Urothelium cell line (cell line): ENCODE measurements around the gene FANCC.

Experiments used
- DNase-seq: peaks from one replicate; pipeline ENCODE4 v3.0.0; 2011; ENCODE audit warnings: low spot score, mixed read lengths
- FAIRE-seq: peaks from 2 replicates; lab custom pipeline; 2011; peaks lifted over from hg19 to GRCh38; lab: Jason Lieb, UNC

Gene FANCC

DNA sequence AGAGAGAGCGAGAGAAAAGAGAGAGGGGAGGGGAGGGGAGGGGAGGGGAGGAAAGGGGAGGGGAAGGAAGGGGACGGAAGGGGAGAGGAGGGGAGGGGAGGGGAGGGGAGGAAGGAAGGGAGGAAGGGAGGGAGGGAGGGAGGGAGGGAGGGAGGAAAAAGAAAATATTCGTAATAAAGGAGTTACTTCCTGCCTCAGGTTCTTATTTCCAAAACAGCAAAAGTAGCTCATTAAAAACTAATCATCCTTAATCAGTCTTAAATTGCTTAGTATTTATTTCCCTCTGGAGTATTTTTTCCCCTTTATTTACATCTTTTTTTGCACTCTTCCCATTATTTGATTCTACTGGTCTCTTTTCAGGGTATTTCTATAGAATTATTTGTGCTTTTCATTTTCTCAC lies 162.3 kb downstream of the FANCC start:
- FAIRE-seq = no peak

GRCh38 chr9:95150903-95151302 lies 166.6 kb downstream of the FANCC start:
- no peak for FAIRE-seq
- DNase-seq = no peak

More for the DNA sequence above, 162.3 kb downstream of the FANCC start:
- no peak for DNase-seq

DNA sequence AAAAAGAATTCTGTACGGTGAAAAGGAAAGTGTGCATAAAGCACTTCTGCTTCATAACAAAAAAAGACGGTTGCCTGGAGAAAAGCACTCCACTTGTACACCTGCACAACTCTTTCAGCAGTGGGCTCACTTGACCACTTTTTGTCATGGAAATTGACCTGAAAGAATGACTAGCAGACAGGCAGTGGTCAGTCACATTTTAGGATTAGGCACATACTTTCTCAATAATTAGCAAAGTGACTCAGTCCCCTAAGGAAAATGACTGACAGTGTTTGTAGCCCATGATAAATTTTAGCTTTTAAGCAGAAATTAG lies 169.3 kb downstream of the FANCC start:
- no peak for DNase-seq
- FAIRE-seq = no peak

GRCh38 chr9:95147452-95148207 lies 169.9 kb downstream of the FANCC start:
- DNase-seq (no peak), FAIRE-seq (no peak)

- DNase-seq (no peak), FAIRE-seq (no peak)
Measured at GRCh38 chr9:95143591-95144561, 173.6 kb downstream of the FANCC start.

- FAIRE-seq (no peak), DNase-seq (no peak)
Measured at GRCh38 chr9:95142728-95143127, 174.8 kb downstream of the FANCC start.

- DNase-seq = no peak
- FAIRE-seq = no peak
Measured at GRCh38 chr9:95142315-95142714, 175.2 kb downstream of the FANCC start.

- FAIRE-seq = no peak
- no peak for DNase-seq
Measured at GRCh38 chr9:95140821-95141220, 176.7 kb downstream of the FANCC start.

GRCh38 chr9:95139126-95139525 lies 178.4 kb downstream of the FANCC start:
- DNase-seq (no peak), FAIRE-seq (no peak)

- DNase-seq (peak; percentile 27), FAIRE-seq (no peak)
Measured at GRCh38 chr9:95138474-95138873, 179.0 kb downstream of the FANCC start.

DNA sequence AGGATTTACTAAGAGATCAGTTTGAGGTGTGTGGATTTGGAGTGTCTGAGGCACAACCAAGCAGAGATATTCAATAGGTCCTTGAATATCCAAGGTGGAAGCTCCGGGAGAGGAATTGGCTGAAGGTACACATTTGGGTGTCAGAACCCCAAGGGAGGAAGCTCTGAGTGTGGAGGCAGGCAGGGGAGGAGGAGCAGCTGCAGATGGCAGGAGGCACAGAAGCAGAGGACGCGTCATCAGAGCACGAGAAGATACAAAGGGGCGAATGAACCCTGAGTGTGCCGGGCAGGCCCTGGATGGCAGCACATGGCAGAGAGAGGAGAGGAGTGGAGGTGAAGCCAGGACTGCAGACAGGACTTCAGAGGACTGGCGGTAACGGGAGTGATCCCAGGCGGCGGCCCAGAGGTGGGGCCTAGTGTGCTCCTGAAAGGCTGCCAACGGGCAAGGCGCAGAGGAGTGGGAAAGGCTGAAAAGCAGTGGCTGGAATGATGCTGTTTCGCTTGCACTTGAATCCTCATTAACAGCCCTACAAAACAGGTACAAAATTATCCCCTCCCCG lies 179.8 kb downstream of the FANCC start:
- DNase-seq (no peak), FAIRE-seq (no peak)

- FAIRE-seq (no peak), DNase-seq (no peak)
Measured at GRCh38 chr9:95135756-95136155, 181.8 kb downstream of the FANCC start.

DNA sequence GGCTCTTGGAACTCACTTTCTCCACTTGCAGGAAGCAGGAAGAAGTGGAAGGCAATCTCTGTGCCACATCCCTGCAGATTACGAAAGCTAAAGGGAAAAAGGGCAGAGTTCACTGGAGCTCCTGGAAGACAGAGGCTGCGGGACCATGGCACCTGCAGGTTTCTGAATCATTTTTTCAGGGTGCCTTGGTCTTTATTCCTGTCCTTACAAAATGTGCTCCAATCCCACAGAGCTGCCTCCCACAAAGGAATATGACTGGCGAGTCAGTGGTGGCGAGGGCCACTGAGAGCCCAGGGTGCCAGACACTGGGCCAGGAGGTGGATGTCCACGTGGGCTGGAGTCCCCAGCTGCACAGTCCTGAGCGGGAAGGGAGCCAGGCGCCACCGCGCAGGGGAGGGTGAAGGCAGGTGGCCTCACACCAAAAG lies 183.0 kb downstream of the FANCC start:
- no peak for FAIRE-seq

GRCh38 chr9:95133325-95133705 lies 184.2 kb downstream of the FANCC start:
- DNase-seq = no peak

More for the DNA sequence above, 183.0 kb downstream of the FANCC start:
- no peak for DNase-seq

GRCh38 chr9:95132366-95133324 lies 184.9 kb downstream of the FANCC start:
- DNase-seq (no peak), FAIRE-seq (no peak)

More at GRCh38 chr9:95133325-95133705, 184.2 kb downstream of the FANCC start:
- FAIRE-seq = no peak

DNA sequence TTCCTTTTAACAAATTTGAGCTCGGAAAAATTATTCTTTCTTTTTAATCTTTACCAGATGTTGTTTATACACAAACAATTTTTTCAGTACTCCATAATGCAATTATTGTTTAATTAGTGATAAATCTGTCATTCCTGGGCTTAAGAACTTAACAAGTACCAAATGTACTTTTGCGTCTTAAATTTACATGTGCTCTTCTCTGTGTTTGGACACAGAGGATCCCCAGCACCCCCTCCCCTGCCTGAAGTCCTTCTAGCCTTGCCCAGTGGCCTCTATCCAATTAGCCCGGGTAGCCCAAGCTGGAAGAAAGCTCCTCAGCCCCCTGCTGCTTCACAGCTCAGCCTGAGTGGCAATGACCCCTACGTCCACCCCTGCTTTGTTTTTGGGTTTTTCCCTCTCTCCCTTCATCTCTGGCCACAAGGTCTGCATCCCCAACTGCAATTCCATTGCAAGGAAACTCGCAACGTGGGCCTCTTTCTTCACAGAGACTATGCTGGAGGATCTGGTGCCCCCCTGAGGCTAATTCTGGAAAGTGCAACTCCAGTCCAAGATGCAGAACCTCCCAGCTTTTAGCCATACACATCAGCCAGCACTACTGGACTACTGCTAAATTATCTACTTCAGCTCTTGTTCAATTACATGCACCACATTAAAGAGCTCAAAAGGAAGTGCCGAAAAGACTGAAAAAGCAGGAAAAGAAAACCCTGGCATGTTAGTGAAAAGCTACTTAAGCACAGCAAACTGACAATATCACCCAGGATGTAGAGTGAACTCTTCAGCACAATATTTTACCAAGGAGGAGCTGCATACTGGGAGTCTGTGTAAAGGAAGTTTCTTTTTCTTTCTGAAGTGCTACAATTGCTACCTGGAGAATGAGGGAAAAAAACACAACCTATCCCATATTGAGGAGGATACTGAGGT lies 186.2 kb downstream of the FANCC start:
- DNase-seq (peak; percentile 70), FAIRE-seq (no peak)

DNA sequence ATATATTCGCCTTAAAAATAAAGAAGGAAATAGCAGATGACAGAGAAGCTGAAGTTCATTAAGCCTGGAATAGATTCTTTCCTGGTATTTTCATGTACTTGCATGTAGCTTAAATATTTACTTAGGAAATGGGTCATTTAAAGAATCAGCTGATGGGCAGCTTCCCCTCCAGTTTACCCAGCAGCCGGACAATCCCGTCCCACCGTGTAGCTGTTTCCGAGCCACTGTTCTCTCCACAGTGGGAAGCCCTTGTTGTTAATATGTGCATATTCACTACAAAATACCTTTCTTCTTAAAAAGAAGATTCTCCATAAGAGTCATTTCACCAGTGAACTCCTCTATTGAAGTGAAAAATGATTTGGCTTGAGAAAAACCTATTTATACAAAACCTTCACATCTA lies 187.0 kb downstream of the FANCC start:
- FAIRE-seq = no peak

GRCh38 chr9:95129476-95130291 lies 187.8 kb downstream of the FANCC start:
- DNase-seq (no peak), FAIRE-seq (no peak)

More for the DNA sequence above, 187.0 kb downstream of the FANCC start:
- DNase-seq = no peak

DNA sequence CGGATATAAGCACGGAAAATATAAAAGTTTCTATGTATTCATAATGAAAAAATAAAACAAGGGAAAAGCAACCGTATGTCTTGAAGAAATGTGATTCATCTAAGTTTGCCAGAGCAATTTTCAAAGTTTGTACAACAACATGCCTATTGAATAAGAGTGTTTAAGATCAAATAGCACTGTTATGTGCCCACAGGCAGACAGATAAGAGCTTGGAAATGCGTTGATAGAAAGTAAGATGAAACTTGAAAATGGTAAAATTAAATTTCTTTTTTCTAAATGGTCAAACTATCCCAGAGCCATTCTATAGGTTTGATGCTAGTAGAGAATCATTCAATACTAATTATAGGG lies 189.4 kb downstream of the FANCC start:
- FAIRE-seq (no peak), DNase-seq (no peak)
